Fibroblast of peridontal ligament (primary cell): ENCODE data around the gene TREML4.
A peak's percentile ranks its signal among the peaks of the same experiment; 100 is the strongest.

Source experiments
- DNase-seq: peaks from one replicate; pipeline ENCODE4 v3.0.0-alpha.2; 2010; ENCODE audit errors: extremely low read depth

TREML4 gene

DNA sequence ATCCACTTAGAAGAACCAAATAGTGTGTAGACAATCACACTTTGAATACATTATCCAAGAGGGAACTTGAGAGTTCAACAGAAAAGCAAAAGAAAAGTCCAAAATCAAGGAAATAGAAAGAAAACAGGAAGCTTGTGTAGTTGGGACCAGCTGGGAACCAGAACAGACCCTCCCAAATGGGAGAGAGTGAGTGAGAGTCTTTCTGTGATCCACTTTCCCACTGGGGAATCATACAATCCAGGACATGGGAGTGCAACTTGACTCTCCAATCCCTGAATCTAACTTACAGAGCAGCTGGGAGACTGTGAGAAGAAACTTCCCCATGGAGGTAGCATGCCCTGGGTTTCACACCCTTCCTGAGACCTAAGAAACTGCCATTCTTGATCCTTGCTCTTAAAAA, 27.0 kb downstream of the TREML4 start:
- no peak for DNase-seq

DNA sequence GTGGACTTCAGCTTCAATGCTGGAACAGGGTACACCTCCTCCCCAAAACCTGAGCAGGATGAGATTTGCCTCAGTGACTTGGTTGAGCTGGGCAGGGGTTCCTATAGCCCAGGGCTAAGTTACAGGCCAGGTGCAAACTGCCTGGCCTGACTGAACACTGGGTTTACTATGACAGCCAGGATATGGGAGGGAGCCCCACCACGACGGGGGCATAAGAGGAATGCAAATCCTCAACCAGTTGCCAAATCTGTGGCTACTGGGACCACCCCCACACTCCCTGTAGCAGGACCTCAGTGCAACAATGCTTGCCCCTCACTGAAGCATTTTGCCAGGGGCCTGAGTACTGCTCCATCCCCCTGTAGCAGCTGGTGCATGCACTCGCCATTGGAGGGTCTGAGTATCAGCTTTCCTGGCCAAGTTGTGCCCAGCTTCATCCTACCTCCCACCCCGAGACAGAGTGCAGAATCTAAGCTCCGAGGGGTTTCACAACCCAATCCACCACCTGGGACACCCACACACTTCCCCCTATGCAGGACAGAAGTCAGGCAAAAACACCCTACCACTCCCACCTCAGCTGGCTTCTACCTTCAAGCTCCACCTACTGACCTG, 27.6 kb downstream of the TREML4 start:
- no peak for DNase-seq

DNA sequence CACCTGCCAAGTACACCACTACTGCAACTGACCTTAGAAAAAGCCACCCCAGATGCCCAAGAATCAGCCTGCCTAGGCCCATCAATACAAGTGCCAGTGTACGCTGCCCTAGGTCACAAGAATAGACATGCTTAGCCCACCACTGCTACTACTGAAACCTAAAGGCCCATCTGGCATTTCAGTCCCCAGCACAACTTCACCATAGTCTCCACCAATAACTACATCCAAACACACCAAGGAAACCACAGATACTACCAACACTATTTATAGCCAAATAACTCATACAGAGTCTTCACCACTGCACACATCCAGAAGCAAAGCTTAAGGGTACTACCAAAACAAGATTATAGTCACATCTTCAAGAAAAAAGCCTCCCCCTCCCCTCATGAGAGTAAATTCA, 28.2 kb downstream of the TREML4 start:
- DNase-seq: no peak

DNA sequence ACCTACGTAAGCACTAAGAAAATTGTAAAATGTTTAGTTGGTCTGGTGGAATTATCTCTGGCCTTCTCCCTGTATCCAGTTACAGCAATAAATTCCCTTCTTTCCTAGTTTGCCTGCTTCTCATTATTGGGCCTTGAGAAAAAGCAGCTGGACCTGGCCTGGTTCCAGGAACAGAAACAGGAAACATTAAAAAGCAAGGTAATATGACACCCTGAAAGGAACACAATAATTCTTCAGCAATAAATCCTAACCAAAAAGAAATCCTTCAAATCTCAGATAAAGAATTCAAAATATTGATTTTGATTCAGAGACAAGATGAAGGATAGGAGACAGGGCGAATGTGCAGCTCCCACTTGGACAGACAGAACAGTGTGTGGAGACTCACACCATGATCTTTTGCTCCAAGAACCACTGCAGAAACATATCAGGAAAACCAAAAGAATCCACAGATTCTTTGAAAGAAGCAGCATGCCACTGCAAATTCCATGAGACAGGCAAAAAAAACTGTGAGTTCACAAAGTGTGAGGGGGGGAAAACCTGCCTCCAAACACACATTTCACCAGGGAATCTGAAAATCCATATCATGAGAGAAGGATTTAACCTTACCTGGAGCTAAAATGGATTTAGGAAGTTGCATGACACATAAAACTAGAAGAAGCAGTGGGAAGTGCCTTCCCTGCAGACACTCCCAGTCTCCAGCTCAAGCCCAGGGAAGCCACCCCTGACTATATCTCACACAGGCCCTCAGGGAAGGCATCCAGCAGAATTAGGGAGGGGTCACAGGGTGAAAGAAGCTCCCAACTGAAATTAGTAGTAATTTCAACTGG, 29.4 kb downstream of the TREML4 start:
- peak; percentile 53 for DNase-seq

DNA sequence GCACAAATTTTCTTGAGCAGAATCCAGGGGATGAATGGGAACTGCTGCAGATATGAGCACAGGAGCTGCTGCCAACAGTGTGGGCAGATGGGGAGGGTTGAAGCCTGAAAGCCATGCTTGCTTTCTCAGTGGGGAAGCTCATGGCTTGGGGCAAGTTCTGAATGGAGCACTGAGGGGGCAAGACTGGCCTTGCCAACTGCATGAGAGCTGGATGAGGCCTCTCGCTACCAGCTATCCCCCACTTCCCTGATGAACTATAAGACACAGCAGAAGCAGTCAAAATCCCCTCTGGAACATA, 30.0 kb downstream of the TREML4 start:
- DNase-seq: no peak

DNA sequence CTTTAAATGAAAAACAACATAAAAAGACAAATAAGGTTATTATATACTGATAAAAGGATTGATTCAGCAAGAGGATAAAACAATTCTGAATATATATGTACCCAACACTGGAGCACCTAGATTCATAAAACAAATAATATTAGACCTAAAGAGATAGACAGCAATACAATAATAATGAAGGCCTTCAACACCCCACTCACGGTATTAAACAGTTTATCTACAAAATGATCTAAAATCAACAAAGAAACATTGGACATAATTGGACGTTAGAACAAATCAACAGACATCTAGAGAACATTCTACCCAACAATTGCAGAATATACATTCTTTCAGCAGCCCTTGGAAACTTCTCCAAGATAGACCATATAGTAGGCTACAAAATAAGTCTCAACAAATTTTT, 34.3 kb downstream of the TREML4 start:
- DNase-seq: no peak

DNA sequence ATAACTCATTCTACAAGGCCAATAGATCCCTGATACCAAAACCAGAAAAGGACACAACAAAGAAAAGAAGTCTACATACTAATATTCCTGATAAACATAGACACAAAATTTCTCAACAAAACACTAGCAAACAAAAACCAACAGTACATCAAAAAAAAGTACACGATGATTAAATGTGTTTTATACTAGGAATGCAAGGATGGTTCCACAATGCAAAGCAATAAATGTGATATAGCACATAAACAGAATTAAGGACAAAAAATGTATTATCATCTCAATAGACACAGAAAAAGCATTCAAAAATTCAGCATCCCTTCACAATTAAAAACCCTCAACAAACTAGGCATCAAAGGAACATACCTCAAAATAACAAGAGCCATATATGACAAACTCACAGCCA, 35.1 kb downstream of the TREML4 start:
- no peak for DNase-seq

DNA sequence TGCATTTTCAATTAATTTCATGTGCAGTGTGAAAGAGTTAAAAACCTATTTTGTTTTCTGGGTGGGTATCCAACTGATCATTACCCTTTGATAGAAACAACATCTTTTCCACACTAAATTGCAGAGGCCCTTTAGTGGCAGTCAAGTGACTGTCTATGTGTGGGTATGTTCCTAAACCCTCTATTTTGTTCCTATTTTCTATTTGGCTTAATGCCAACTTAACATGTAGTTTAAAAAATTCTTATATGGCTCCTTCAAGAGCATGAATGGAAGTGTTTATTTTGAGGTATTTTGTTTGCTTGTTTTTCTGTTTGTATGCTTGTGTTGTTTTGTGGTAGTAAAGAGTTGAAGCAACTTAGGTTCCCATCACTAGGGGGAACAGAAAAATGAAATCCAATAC, 38.4 kb downstream of the TREML4 start:
- DNase-seq: no peak

DNA sequence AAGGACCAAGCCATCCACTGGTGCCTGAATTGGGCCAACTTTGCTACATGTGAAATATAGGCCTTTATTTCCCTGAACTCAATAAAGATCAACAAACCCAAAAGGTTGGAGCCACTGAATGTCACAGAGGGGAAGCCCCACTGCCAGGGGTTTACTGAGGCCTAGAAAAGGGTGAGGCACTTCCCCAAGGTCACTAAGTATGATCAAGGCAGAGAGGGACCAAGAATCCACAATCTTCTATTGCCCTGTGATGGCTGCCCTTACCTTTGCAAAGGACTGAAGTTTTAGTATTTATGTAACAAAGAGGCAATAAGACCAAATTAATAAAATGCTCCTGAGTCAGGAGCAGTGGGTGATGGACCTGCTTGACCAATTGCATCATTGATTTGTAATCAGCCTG, 40.3 kb downstream of the TREML4 start:
- no peak for DNase-seq

DNA sequence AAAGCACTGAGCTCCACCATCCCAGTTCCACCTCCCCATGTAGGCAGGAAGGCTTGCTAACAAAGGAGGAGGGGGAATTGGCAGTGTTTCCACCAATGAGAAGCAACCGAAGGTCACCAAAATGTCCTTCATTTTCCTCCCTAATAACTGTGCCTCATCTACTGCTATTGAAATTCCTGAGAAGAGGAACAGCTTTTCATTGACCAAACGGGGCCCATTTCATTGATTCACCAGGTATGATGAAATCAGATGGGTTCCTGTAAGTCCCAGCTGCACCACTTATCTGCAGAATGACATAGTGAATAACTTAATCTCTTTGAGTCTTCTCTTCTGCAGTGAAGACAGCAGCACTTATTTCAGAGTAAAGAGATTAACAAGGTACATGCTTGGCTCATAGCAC, 41.0 kb downstream of the TREML4 start:
- DNase-seq: no peak

DNA sequence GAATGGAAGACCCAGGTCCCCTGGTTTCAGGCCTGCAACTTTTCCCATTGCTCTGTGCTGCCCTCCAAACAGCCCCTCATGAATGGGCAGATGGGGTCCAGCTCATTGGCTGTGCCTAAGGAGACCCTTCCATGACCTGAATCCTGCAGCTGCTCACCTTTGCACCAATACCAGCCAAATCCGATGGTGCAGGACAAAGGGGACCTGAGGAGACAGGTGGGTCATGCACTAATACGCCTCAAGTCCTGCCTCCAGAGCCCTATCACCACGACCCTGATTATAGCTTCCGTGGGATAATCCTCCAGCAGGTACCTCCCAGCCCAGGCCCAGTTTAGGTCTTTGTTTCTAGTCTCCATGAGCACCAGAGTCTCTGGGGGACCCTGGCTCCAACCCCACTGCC, 41.6 kb downstream of the TREML4 start:
- no peak for DNase-seq

DNA sequence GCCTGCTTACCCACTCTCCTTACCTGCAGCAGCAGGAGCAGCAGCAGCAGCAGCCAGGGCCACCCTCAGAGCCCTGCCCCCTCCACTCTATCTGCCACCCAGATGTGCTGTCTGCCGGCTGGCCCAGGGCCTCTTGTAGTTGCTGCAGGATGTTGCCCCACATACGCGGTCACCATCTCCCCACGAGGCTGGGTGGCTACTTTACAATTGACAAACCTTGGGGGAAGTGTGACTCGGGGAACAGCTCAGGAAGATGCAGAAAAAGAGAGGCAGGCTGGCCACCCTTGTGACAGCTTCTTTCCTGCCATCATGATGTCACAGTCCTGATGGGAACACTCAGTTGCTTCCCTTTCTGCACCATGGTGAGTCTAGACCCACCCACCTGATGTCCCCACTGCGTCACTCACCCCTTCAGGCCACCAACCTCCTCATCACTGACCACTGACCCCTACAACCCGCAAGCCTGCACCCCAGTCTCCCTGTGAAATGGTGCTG, 43.8 kb downstream of the TREML4 start:
- no peak for DNase-seq

DNA sequence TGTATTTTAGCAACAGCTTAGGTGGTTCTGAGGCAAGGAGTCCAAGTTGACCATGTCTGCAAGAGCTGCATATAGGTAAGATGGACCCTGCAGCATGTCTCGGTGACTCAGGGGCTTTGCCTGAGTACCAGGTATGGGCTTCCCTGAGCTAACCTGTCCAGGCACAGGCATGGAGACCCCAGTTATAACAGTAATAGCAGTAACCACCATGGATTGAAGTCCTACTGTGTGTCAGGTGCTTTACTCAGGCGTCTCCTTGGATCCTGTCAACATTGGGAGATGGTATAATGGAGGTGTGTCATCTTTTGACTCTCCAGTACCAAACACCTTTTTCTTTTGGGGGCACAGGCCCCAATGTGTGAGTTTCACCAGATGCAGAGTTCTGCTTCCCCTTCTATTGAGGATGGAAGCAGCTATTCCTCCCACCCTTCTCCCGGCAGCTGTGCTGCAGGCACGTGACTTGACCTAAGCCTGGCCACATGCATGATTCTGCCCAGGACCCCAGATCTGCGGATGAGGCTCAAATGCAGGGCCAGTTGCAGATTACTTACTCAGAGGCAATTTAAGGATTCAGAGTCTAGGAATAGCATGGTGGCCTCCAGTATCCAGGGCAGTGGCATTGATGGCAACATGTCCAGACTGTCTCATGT, 44.6 kb downstream of the TREML4 start:
- no peak for DNase-seq

DNA sequence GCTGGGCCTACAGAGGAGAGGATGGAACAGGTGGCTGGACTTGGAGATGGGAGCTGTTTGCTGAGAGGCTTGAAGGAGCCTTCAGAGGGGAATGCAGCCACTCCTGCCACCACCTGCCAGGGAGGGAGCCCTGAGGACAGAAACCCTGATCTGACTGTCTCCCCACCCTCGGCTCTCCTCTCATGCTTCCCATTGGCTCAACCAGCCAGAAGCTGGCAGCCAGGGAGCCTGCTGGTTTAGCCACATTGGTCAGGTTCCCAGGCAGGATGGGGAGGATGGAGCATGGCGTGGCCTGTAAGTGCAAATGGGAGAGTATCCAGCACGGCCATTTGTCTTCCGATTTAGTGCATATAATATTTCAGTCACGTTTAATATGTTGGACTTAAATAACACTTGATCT, 45.6 kb downstream of the TREML4 start:
- DNase-seq: no peak

DNA sequence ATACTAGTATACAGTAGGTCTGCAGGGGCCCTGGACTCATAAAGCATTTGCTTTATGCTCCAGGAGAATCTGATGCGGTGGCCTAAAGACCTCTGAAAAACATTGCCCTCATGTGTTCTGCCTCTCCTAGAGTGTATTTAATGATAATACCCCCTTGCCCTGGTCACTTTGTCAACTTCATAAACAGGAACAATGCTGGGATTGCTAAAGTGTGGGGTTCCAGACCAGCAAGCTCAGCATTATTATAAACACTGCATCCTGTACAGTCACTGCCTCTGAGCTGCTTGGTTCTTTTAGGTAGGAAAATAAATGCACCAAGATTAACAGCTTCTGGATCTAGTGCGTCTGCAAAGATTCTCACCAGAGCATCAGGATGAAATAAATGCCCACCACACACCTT, 46.1 kb downstream of the TREML4 start:
- DNase-seq: no peak

DNA sequence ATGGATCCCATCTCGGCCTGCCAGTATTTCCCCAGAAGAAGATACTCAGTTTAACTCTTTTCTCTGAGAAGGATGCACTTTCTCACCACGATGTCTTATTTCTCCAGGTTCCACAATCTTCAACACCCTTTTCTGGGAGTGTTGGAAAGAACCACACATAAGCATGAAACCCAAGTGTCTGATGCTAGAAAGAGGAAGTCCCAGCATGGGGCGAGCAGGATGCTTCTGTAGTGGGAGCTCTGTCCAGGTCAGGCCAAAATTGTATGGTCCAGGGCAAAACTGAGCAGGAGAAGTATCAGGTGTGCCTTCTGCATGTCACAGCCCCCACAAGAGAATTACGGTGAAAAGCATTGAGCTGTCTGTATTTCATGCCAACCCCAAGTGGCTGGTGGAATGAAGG, 47.3 kb downstream of the TREML4 start:
- no peak for DNase-seq

DNA sequence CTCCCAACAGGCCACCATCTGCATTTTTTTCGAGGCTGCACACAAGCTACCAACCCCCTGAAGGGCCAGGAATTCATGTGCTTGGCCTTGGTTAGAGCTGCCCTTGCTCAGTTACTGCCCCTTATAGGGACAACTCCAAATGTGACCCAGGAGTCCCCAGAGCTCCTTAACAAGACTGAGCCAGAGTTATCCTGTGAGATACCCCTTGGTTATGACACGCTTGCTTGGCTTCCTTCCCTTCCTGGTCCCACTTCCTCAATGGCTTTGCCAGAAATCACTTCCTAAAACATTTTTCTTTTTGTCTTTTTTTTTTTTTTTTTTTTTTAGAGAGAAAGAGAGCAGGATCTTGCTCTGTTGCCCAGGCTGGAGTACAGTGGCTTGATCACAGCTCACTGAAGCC, 49.5 kb downstream of the TREML4 start:
- no peak for DNase-seq

DNA sequence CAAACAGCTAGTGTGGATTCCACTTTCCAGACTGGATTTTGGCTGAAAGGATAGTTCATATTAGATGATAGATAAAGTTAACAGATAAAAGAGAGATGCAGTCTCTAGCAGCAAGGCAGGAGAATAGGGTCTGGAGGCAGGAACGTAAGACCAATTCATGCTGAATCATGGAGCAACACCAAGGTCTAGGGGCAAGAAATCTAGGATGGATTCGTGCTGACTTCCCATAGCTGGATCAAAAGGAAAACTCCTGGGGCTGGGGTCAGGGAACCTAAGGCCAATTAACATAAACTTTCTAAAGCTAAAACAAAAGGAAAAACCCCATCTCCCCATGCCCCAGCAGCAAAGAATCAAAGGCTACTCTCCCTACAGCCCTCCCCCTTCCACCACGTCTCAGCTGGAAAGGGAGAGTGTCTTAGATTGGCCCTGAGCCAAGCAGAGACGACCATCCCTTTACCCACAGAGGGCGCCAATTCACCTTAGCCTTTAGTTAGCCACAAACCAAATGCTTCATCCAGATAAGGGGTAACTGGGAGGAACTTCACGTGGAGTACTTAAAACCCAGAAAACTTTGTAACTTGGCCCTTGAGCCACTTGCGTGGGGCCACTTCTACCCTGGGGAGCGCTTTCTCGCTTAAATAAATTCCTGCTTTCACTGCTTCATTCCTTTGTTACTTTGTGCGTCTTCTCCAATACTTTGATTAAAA, 50.7 kb downstream of the TREML4 start:
- DNase-seq: peak; percentile 12

DNA sequence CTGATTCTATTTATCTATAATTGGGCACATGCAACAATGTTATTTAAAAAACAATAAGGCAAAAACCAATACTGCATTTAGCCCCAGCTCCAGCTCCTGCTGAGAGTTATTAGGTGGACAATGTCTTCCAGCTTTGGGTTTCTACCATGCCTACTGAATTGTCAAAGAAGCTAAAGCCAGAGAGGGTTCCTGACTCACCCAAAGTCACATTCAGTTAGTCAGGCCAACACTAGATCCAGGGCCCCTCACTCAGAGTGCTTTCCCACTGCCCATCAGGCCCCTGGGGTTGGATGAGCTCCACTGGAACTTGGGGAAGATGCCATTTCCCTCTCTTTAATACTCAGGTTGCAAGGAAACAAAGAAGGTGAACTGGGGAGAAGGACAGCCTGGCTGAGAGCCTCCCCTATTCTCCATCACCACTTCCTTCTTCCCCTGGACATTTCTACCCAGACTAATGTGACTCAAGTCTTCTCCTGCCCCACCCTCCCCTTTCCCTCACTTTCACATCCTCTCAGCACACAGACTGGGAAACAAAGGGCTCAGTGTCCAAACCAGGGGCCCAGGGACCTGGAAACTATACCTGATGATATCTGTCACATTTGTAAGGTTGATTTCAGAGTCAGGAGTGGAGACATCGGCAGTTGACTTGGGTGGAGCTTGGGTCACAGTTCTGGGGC, 52.4 kb downstream of the TREML4 start:
- DNase-seq: no peak

DNA sequence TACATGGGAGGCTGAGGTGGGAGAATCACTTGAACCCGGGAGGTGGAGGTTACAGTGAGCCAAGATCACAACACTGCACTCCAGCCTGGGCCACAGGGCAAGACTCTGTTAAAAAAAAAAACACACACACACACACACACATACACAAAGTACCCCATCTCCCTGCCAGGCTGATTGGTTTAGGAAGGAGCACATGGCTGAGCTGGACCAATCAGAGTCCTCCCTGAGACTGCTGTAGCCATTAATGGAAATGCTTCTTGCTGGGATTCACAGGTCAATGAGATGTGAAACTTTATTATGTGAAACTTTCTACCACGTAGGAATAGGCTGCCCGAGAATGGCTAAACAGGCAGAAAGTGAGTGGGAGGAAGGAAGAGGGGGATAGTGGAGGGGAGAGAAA, 55.5 kb downstream of the TREML4 start:
- DNase-seq: no peak

DNA sequence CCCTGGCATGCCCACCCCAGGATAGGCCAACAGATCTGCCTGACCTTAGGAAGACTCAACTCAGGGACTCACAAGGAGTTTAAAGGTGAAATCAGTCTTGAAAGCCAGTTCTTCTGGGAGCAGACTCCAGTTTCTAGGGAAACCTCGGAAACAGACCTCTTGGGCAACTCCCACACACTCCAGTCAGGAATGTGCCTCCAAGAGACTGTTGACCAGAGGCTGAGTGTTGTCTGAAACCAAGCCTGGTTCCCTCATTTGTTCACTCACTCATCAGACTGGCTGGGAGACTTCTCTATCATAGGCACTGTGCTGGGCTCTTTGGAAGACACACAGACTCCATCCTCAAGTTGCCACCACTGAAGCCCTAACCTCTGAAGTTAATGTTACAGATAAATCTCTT, 56.6 kb downstream of the TREML4 start:
- DNase-seq: no peak
